AG04449 (cell line): ENCODE measurements around the gene CDHR2.

Experiments
- CTCF ChIA-PET: fragments of 350-600 bp; formaldehyde crosslinking; extraction: SDS; loops from one replicate; lab custom pipeline; 2021; ENCODE audit warnings: antibody characterized with exemption; lab: Yijun Ruan, JAX
- POLR2A ChIA-PET: fragments of 400-600, 350-600 bp; formaldehyde crosslinking; extraction: SDS; loops from one replicate; lab custom pipeline; 2020; ENCODE audit warnings: antibody characterized with exemption, inconsistent platforms; lab: Yijun Ruan, JAX
- DNase-seq: peaks from one replicate; pipeline ENCODE4 v3.0.0-alpha.2; 2010; ENCODE audit warnings: low read depth, low spot score
- H3K4me3 ChIP-seq: 2 replicates; pipeline ENCODE4 v1.5.1; 2011; ENCODE audit warnings: low read depth, mild to moderate bottlenecking, control low read depth, low read length
- CTCF ChIP-seq: IDR thresholded peaks from one replicate; pipeline ENCODE4 v1.5.1; 2011; ENCODE audit warnings: mild to moderate bottlenecking, moderate library complexity, low read length, control low read depth, inconsistent platforms; ENCODE audit not compliant: insufficient read depth; ENCODE audit errors: missing control alignments

The CDHR2 gene

GRCh38 chr5:176628406-176629228, 79.5 kb downstream of the CDHR2 start:
- no peak for DNase-seq
- no peak overlapping the region for H3K4me3 ChIP-seq
- no peak for TF ChIP-seq CTCF
- ChIA-PET POLR2A (no interaction called here), CTCF (interaction anchor here (1.6 kb wide), 1 partner anchor 14 kb away, joined by 4 read pairs; no protein-coding TSS in a partner anchor)

- H3K4me3 ChIP-seq = no peak overlapping the region
- DNase-seq = no peak
- ChIA-PET POLR2A (no interaction called here), CTCF (interaction anchor here (1.6 to 1.7 kb wide), 2 partner anchors 14 to 31 kb away, joined by 4 to 6 read pairs; no protein-coding TSS in a partner anchor)
- TF ChIP-seq CTCF = no peak
These were observed 80.2 kb downstream of the CDHR2 start for GRCh38 chr5:176629317-176629852.

GRCh38 chr5:176629853-176630680, 80.9 kb downstream of the CDHR2 start, which contains the start of the genes EIF4E1B and SNCB:
EIF4E1B (plus strand) TSS chr5:176630675; CDS start chr5:176642788, 12,113 bp downstream.
SNCB (minus strand) TSS chr5:176630534; CDS start chr5:176629654, 880 bp downstream.
- DNase-seq = no peak
- ChIA-PET CTCF (interaction anchor here (0.8 to 1.7 kb wide), 10 partner anchors 8 to 56 kb away, joined by 3 to 9 read pairs (median 4); no protein-coding TSS in a partner anchor), POLR2A (interaction anchor here (0.7 kb wide), 1 partner anchor 245 kb away, joined by 3 read pairs; no protein-coding TSS in a partner anchor)
- peak within 1 kb of the TSS; percentile 45 for H3K4me3 ChIP-seq
- no peak for TF ChIP-seq CTCF

DNA sequence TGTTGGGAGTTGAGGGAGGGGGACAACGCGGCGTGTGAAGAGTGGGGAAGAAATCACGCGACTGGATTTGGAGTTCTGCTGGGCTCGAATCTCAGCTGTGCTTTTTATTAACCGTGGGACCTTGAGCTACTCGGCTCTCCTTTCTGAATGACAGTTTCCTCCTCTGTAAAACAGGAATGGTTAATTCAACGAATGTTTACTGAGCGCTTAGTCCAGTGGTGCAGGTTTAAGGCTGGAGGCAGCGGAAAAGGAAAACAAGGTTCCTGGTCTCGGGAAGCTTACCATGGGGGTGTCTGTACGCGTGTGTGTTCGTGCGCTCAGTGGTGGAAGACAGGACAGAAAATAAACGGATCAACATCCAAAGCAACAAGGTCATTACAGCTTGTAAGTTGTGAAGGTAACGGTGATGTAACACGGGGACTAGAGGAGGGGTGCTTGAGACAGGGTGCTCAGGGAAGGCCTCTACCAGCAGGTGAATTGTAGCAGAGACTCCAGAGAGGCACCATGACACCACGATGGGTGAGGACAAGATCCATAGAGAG, 81.6 kb downstream of the CDHR2 start:
- CTCF ChIA-PET = interaction anchor here (0.8 to 1.7 kb wide), 9 partner anchors 8 to 57 kb away, joined by 3 to 9 read pairs (median 4); no protein-coding TSS in a partner anchor
- POLR2A ChIA-PET = interaction anchor here (0.7 kb wide), 1 partner anchor 245 kb away, joined by 3 read pairs; no protein-coding TSS in a partner anchor

More for the DNA sequence above, 81.6 kb downstream of the CDHR2 start:
- H3K4me3 ChIP-seq = peak overlapping the region; percentile 45
- no peak for TF ChIP-seq CTCF
- no peak for DNase-seq
